ENCODE data around the gene REXO5. TPM values are rescaled to one million over a fixed set of nuclear protein-coding genes. Genes with fewer than 3 reads are reported as not detected.
"Not testable (repeated sequence)": the region's sequence is repeated elsewhere in the genome, so short reads cannot be mapped to it uniquely, and the experiment has no call there.

The REXO5 gene
- total RNA-seq, 4 donors from 2014 or later: 2.0 to 4.9 (median 2.7) TPM

- Histone ChIP-seq H3K9me3 (no peaks in the 10 kb centered on the region), H3K4me1 (peaks cover 63 to 75% (median 69%) of the 10 kb centered on the region in 4 donors), H3K4me3 (no peak overlapping the region), H3K27ac (replicated peaks in 1 of 4) (no peak overlapping the region), H3K27me3 (no peaks in the 10 kb centered on the region), H3K36me3 (peaks cover 12 to 36% (median 28%) of the 10 kb centered on the region in 4 donors)
- TF ChIP-seq CTCF (IDR thresholded peaks at IDR 0.05): no peak
- TF ChIP-seq POLR2AphosphoS5 (IDR thresholded peaks at IDR 0.05): no peak
- TF ChIP-seq POLR2A (IDR thresholded peaks at IDR 0.05; ENCODE audit: low read depth): no peak
- DNase-seq (ENCODE audit: extremely low spot score): peak; percentile 50
- intact Hi-C loops (cut with DNase I): no loop called here
- WGBS: 92% methylated on average over 21 of the region's 21 CpGs
Observed at GRCh38 chr16:20862162-20862960, 56.0 kb downstream of the REXO5 start.

- H3K27ac ChIP-seq (replicated peaks in 1 of 4): peak overlapping the region in 2 of 4 donors; percentile 70 to 71
- intact Hi-C loops (cut with DNase I); H3K9me3 ChIP-seq; H3K27me3 ChIP-seq; H3K4me3 ChIP-seq: not testable (repeated sequence)
- H3K36me3 ChIP-seq: peaks cover 12 to 30% (median 28%) of the 10 kb centered on the region in 4 donors
- peak; percentile 53 for DNase-seq (ENCODE audit: extremely low spot score)
- WGBS: 94% methylated on average over 6 of the region's 6 CpGs
- H3K4me1 ChIP-seq: peaks cover 77 to 95% (median 82%) of the 10 kb centered on the region in 4 donors
Observed at GRCh38 chr16:20864376-20864775, 58.0 kb downstream of the REXO5 start.

GRCh38 chr16:20865420-20866131 is 59.2 kb downstream of the REXO5 start:
- Histone ChIP-seq H3K4me1 (peaks cover 78 to 97% (median 83%) of the 10 kb centered on the region in 4 donors), H3K36me3 (peaks cover 4 to 19% (median 17%) of the 10 kb centered on the region in 4 donors), H3K27ac (replicated peaks in 1 of 4) (peak overlapping the region; percentile 70 to 80 (median 72)), H3K27me3 (no peaks in the 10 kb centered on the region), H3K4me3 (no peak overlapping the region), H3K9me3 (no peaks in the 10 kb centered on the region)
- WGBS: 54% methylated on average over 6 of the region's 6 CpGs
- TF ChIP-seq POLR2A (IDR thresholded peaks at IDR 0.05; ENCODE audit: low read depth): no peak
- TF ChIP-seq POLR2AphosphoS5 (IDR thresholded peaks at IDR 0.05): no peak
- no peak for TF ChIP-seq EP300 (IDR thresholded peaks at IDR 0.05)
- no peak for TF ChIP-seq CTCF (IDR thresholded peaks at IDR 0.05)
- DNase-seq (ENCODE audit: extremely low spot score): no peak
- intact Hi-C loops (cut with DNase I): no loop called here

- Histone ChIP-seq H3K27ac (replicated peaks in 1 of 4) (peak overlapping the region; percentile 70 to 80 (median 72)), H3K9me3 (no peaks in the 10 kb centered on the region), H3K4me1 (peaks cover 80 to 97% (median 84%) of the 10 kb centered on the region in 4 donors), H3K27me3 (no peaks in the 10 kb centered on the region), H3K4me3 (no peak overlapping the region), H3K36me3 (peaks cover 4 to 13% (median 11%) of the 10 kb centered on the region in 4 donors)
- 77% methylated on average over 4 of the region's 6 CpGs for WGBS
- peak in 1 of 2 donors; percentile 23 for TF ChIP-seq POLR2AphosphoS5 (IDR thresholded peaks at IDR 0.05)
- no peak for TF ChIP-seq POLR2A (IDR thresholded peaks at IDR 0.05; ENCODE audit: low read depth)
- DNase-seq (ENCODE audit: extremely low spot score): no peak
- intact Hi-C loops (cut with DNase I): no loop called here
Observed at GRCh38 chr16:20866145-20866772, 59.9 kb downstream of the REXO5 start.

GRCh38 chr16:20866801-20867200 is 60.5 kb downstream of the REXO5 start:
- no peak overlapping the region for H3K4me3 ChIP-seq
- intact Hi-C loops (cut with DNase I): no loop called here
- H3K36me3 ChIP-seq: peaks cover 4 to 8% (median 7%) of the 10 kb centered on the region in 4 donors
- TF ChIP-seq EP300 (IDR thresholded peaks at IDR 0.05) (no peak), POLR2A (IDR thresholded peaks at IDR 0.05; ENCODE audit: low read depth) (no peak), POLR2AphosphoS5 (IDR thresholded peaks at IDR 0.05) (no peak), CTCF (IDR thresholded peaks at IDR 0.05) (no peak)
- DNase-seq (ENCODE audit: extremely low spot score): no peak
- 52% methylated on average over 3 of the region's 3 CpGs for WGBS
- no peaks in the 10 kb centered on the region for H3K9me3 ChIP-seq
- peaks cover 79 to 98% (median 87%) of the 10 kb centered on the region in 4 donors for H3K4me1 ChIP-seq
- H3K27me3 ChIP-seq: no peaks in the 10 kb centered on the region
- peak overlapping the region; percentile 70 to 80 (median 72) for H3K27ac ChIP-seq (replicated peaks in 1 of 4)
